ENCODE results near the gene AUNIP.

- TF ChIP-seq CTCF (IDR thresholded peaks at IDR 0.05) = no peak
- no peak for TF ChIP-seq POLR2A (IDR thresholded peaks at IDR 0.05)
Measured at GRCh38 chr1:25793585-25794170, 65.6 kb downstream of the AUNIP start.

Measured in heart left ventricle (tissue), 13 donors.